Endothelial cell of umbilical vein (primary cell): ENCODE measurements around the gene NMT1. TPM values are rescaled to one million over a fixed set of nuclear protein-coding genes. Genes with fewer than 3 reads are reported as not detected.

Experiments
- BruUV-seq: library from RNA; stranded (reverse); fragments of 400-500 nt; replicated peaks from 2 replicates; lab custom pipeline; 2021; lab: Mats Ljungman, UMichigan
- CTCF ChIA-PET: fragments of 300-600, 350-600 bp; sonication (Branson Sonifier 250); formaldehyde crosslinking; loops from one replicate; lab custom pipeline; 2021; ENCODE audit warnings: antibody characterized with exemption, inconsistent platforms; lab: Charles Lee
- POLR2A ChIA-PET: fragments of 300-600, 350-600 bp; sonication (Branson Sonifier 250); formaldehyde crosslinking; loops from one replicate; lab custom pipeline; 2021; ENCODE audit warnings: antibody characterized with exemption, inconsistent platforms; lab: Charles Lee
- DNase-seq: peaks from one replicate; pipeline ENCODE4 v3.0.0-alpha.2; 2011; ENCODE audit warnings: low read depth, low spot score
- FAIRE-seq: peaks from 2 replicates; lab custom pipeline; 2011; peaks lifted over from hg19 to GRCh38; lab: Jason Lieb, UNC
- H2AFZ ChIP-seq: 2 replicates; pipeline ENCODE4 v1.6.0; 2012; ENCODE audit warnings: low read depth, low read length, control low read depth, inconsistent platforms
- H3K27ac ChIP-seq: 2 replicates; pipeline ENCODE4 v1.5.1; 2011; ENCODE audit warnings: low read depth, mild to moderate bottlenecking, control low read depth, low read length, moderate library complexity; ENCODE audit not compliant: insufficient read depth
- H3K27me3 ChIP-seq, 2 experiments: 2 replicates each; pipeline versions ENCODE4 v1.6.0 to v1.6.1; 2011; ENCODE audit warnings: low read length in 2 of 2, mixed read lengths in 1 of 2; ENCODE audit not compliant: control insufficient read depth in 2 of 2, insufficient read depth in 2 of 2
- H3K36me3 ChIP-seq, 2 experiments: 2 replicates in 1 of 2; 3 replicates in 1 of 2; pipeline ENCODE4 v1.5.1; 2011; ENCODE audit warnings: low read length in 2 of 2, mild to moderate bottlenecking in 1 of 2, moderate library complexity in 1 of 2; ENCODE audit not compliant: control insufficient read depth in 2 of 2, insufficient read depth in 2 of 2; ENCODE audit errors: extremely low read depth in 1 of 2
- H3K4me1 ChIP-seq: 3 replicates; pipeline ENCODE4 v1.5.1; 2011; ENCODE audit warnings: mild to moderate bottlenecking, low read length; ENCODE audit not compliant: control insufficient read depth, insufficient read depth; ENCODE audit errors: extremely low read depth
- H3K4me2 ChIP-seq: 2 replicates; pipeline ENCODE4 v1.6.1; 2011; ENCODE audit warnings: low read length, control low read depth, mixed read lengths; ENCODE audit not compliant: insufficient read depth
- H3K4me3 ChIP-seq, 3 experiments: fragments of 200-600 bp in 1 of 3; sonication (generic), shearing (Covaris generic) in 1 of 3; replicated peaks in 1 of 3; 2 replicates each; pipeline ENCODE4 v1.5.1; 2011 to 2016; ENCODE audit warnings: control low read depth in 3 of 3, low read length in 3 of 3, mild to moderate bottlenecking in 2 of 3, inconsistent platforms in 1 of 3, low read depth in 1 of 3, moderate library complexity in 1 of 3; ENCODE audit not compliant: insufficient read depth in 1 of 3
- H3K79me2 ChIP-seq: 2 replicates; pipeline ENCODE4 v1.6.0; 2012; ENCODE audit warnings: low read length, inconsistent platforms; ENCODE audit not compliant: control insufficient read depth, insufficient read depth
- H3K9ac ChIP-seq: replicated peaks from 2 replicates; pipeline ENCODE3; 2011; ENCODE audit warnings: low read length, control low read depth; ENCODE audit not compliant: insufficient read depth; ENCODE audit errors: extremely low read depth
- H3K9me1 ChIP-seq: replicated peaks from 3 replicates; pipeline ENCODE4 v1.6.0; 2011; ENCODE audit warnings: mild to moderate bottlenecking, low read length; ENCODE audit not compliant: control insufficient read depth, insufficient read depth; ENCODE audit errors: extremely low read depth
- H3K9me3 ChIP-seq: replicated peaks from 2 replicates; pipeline ENCODE4 v1.5.1; 2012; ENCODE audit warnings: low read length, inconsistent platforms; ENCODE audit not compliant: control insufficient read depth, insufficient read depth
- H4K20me1 ChIP-seq: replicated peaks from 2 replicates; pipeline ENCODE3; 2011; ENCODE audit warnings: mild to moderate bottlenecking, low read length; ENCODE audit not compliant: control insufficient read depth, insufficient read depth; ENCODE audit errors: extremely low read depth
- EZH2 ChIP-seq: IDR thresholded peaks from 2 replicates; pipeline ENCODE4 v1.6.1; 2012; ENCODE audit warnings: borderline replicate concordance, low read depth, mild to moderate bottlenecking, moderate library complexity, low read length, inconsistent platforms; ENCODE audit not compliant: severe bottlenecking
- FOS ChIP-seq: IDR thresholded peaks from 2 replicates; pipeline ENCODE4 v1.6.1; 2011; ENCODE audit warnings: mild to moderate bottlenecking, low read length, moderate library complexity, borderline replicate concordance; ENCODE audit not compliant: insufficient read depth
- GATA2 ChIP-seq: IDR thresholded peaks from 2 replicates; pipeline ENCODE4 v1.7.0; 2011; ENCODE audit warnings: low read depth, mild to moderate bottlenecking, moderate library complexity, mixed read lengths, low read length; ENCODE audit not compliant: insufficient read length, insufficient read depth
- JUN ChIP-seq: IDR thresholded peaks from 2 replicates; pipeline ENCODE4 v1.6.1; 2011; ENCODE audit warnings: borderline replicate concordance, low read depth; ENCODE audit not compliant: insufficient read length, insufficient read depth
- MYC ChIP-seq: IDR thresholded peaks from one replicate; pipeline ENCODE4 v1.6.1; 2011; ENCODE audit warnings: mild to moderate bottlenecking, low read depth, low read length
- POLR2A ChIP-seq: IDR thresholded peaks from 2 replicates; pipeline ENCODE4 v1.6.1; 2012; ENCODE audit warnings: low read depth, mild to moderate bottlenecking, control low read depth, low read length
- POLR2AphosphoS5 ChIP-seq: IDR thresholded peaks from 2 replicates; pipeline ENCODE4 v1.6.1; 2012; ENCODE audit warnings: low read depth, mild to moderate bottlenecking, control low read depth, low read length, moderate library complexity; ENCODE audit not compliant: insufficient read depth
- dilution Hi-C: fragments of 300-500 bp; cut with MboI; formaldehyde crosslinking; loops from one replicate; pipeline ENCODE4 v1.15.0; 2019; ENCODE audit warnings: low sequenced_read_pairs; ENCODE audit not compliant: extremely low pct_ligation_motif_present
- intact Hi-C: fragments of 100-400 bp; cut with micrococcal nuclease; formaldehyde crosslinking; loops from one replicate; pipeline ENCODE4 v1.10.0; 2022
- polyA plus RNA-seq, 4 experiments: library from polyadenylated mRNA; depleted of rRNA in 3 of 4; stranded (reverse) in 3 of 4; unstranded in 1 of 4; fragments of >200 nt; gene quantifications; 2 replicates each; pipeline versions ENCODE4 v1.2.1 to v1.2.3, GENCODE V29; 2011 to 2012; ENCODE audit warnings: missing spikeins in 1 of 4
- total RNA-seq: library from RNA; stranded (reverse); gene quantifications from 2 replicates; pipeline ENCODE4 v1.2.3, GENCODE V29; 2021
- TF ChIP-seq, protein P1 (sequence below), 2 donors: IDR thresholded peaks; 1 replicate in 1 of 2; 2 replicates in 1 of 2; pipeline ENCODE4 v1.5.1; 2011; ENCODE audit warnings: low read length in 2 of 2, mild to moderate bottlenecking in 2 of 2, moderate library complexity in 2 of 2, control low read depth in 1 of 2, inconsistent platforms in 1 of 2, low read depth in 1 of 2; ENCODE audit not compliant: insufficient read depth in 1 of 2; ENCODE audit errors: extremely low read depth in 1 of 2
- TF ChIP-seq, protein P2 (sequence below): IDR thresholded peaks from 2 replicates; pipeline ENCODE4 v1.6.1; 2011; ENCODE audit not compliant: insufficient read depth, insufficient read length

The NMT1 gene
- total and polyA plus RNA-seq, 2 donors (not counting 3 experiments of a cell fraction or from before 2014, with no cell fraction given): 37.6 to 135 TPM

DNA sequence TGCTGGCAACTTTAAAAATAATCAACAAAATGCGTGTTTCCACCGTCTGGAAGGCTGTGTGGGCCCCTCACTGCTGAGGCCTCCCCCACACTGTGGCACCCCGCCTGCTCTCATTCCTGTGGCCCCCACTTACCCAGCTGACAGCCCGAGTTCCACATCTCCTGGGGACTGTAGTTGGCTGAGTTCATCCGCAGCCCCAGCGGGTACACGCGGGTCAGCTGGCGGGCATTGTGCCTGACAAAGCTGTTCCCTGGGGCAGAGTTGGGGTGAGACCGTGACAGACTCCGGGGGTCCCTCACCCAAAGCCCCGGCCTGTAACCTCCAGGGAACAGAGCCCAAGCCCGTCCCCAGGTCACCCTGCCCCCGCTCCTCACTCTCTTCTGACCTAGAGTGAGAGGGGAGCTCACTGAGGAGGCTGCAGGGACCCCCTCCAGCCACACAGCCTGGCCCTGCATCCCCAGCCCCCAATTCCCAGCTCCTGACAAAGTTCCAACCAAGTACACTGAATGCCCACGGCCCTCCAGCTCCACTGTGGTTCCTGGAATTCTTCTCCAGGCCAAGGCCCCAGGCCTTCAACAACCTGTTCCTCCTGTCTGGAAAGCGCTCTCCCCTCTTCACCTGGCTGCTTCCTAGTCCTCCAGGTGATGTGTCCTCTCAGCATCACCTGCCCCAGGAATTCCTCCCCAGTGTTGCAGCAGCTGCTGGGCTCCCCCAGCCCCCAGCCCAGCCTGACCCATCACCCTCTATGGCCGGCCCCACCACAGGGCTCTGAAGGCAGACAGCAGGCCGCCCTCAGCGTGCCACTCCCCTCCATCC is 53.2 kb downstream of the NMT1 start:
- TF ChIP-seq FOS: no peak
- TF ChIP-seq JUN: no peak
- no peak for TF ChIP-seq EZH2
- no peak for TF ChIP-seq POLR2A
- TF ChIP-seq POLR2AphosphoS5: no peak
- no peak for TF ChIP-seq GATA2
- TF ChIP-seq MYC: no peak
- TF ChIP-seq, protein P1, sequence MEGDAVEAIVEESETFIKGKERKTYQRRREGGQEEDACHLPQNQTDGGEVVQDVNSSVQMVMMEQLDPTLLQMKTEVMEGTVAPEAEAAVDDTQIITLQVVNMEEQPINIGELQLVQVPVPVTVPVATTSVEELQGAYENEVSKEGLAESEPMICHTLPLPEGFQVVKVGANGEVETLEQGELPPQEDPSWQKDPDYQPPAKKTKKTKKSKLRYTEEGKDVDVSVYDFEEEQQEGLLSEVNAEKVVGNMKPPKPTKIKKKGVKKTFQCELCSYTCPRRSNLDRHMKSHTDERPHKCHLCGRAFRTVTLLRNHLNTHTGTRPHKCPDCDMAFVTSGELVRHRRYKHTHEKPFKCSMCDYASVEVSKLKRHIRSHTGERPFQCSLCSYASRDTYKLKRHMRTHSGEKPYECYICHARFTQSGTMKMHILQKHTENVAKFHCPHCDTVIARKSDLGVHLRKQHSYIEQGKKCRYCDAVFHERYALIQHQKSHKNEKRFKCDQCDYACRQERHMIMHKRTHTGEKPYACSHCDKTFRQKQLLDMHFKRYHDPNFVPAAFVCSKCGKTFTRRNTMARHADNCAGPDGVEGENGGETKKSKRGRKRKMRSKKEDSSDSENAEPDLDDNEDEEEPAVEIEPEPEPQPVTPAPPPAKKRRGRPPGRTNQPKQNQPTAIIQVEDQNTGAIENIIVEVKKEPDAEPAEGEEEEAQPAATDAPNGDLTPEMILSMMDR (IDR thresholded peaks at IDR 0.05; ENCODE audit: extremely low read depth in 1 of 2, insufficient read depth in 1 of 2, low read depth in 1 of 2, low read length in 2 of 2): no peak
- TF ChIP-seq, protein P2, sequence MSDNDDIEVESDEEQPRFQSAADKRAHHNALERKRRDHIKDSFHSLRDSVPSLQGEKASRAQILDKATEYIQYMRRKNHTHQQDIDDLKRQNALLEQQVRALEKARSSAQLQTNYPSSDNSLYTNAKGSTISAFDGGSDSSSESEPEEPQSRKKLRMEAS: no peak
- Histone ChIP-seq H3K4me2 (no peak overlapping the region), H3K36me3 (no peaks in the 10 kb centered on the region), H2AFZ (no peak overlapping the region), H3K27ac (no peak overlapping the region), H3K4me3 (no peak overlapping the region), H3K9ac (no peak overlapping the region), H3K79me2 (no peaks in the 10 kb centered on the region), H3K4me1 (no peaks in the 10 kb centered on the region), H3K9me1 (no peaks in the 10 kb centered on the region), H3K27me3 (no peaks in the 10 kb centered on the region), H3K9me3 (no peaks in the 10 kb centered on the region), H4K20me1 (no peaks in the 10 kb centered on the region)
- ChIA-PET CTCF (interaction anchor here (6.9 kb wide), 1 partner anchor 21 kb away, joined by 34 read pairs; the partner anchor contains the start of gene ACBD4), POLR2A (no interaction called here)
- dilution Hi-C loops (no loop called here), intact Hi-C loops (no loop called here)
- DNase-seq: no peak
- no peak for FAIRE-seq
- BruUV-seq: no TSS peak
